Parathyroid adenoma (tissue), 2 donors: ENCODE results near the gene THAP7.

Source experiments
- H2AFZ ChIP-seq: fragments of 300-600 bp; sonication (generic); one replicate; pipeline ENCODE4 v1.7.0; 2017; ENCODE audit warnings: antibody characterized with exemption, mild to moderate bottlenecking
- H3K27ac ChIP-seq: fragments of 300-600 bp; sonication (generic); one replicate; pipeline ENCODE4 v1.7.0; 2017
- H3K27me3 ChIP-seq: fragments of 300-600 bp; sonication (generic); one replicate; pipeline ENCODE4 v1.7.0; 2017; ENCODE audit warnings: low read length; ENCODE audit not compliant: control insufficient read depth, insufficient read depth
- H3K36me3 ChIP-seq: fragments of 300-600 bp; sonication (generic); one replicate; pipeline ENCODE4 v1.7.0; 2017; ENCODE audit warnings: low read length; ENCODE audit not compliant: control insufficient read depth, insufficient read depth
- H3K4me1 ChIP-seq: fragments of 300-600 bp; sonication (generic); one replicate; pipeline ENCODE4 v1.7.0; 2017; ENCODE audit warnings: control low read depth
- H3K4me2 ChIP-seq: fragments of 300-600 bp; sonication (generic); one replicate; pipeline ENCODE4 v1.7.0; 2017; ENCODE audit warnings: low read length
- H3K4me3 ChIP-seq: fragments of 300-600 bp; sonication (generic); one replicate; pipeline ENCODE4 v1.7.0; 2017; ENCODE audit warnings: low read depth, low read length
- H3K79me2 ChIP-seq: fragments of 300-600 bp; sonication (generic); one replicate; pipeline ENCODE4 v1.7.0; 2017; ENCODE audit warnings: control low read depth
- H3K9ac ChIP-seq: fragments of 300-600 bp; sonication (generic); one replicate; pipeline ENCODE4 v1.7.0; 2017; ENCODE audit warnings: mild to moderate bottlenecking
- H3K9me3 ChIP-seq: fragments of 300-600 bp; sonication (generic); one replicate; pipeline ENCODE4 v1.7.0; 2017; ENCODE audit warnings: low read length; ENCODE audit not compliant: control insufficient read depth
- TF ChIP-seq, protein P1 (sequence below): fragments of 300-600 bp; sonication (generic); IDR thresholded peaks from one replicate; pipeline ENCODE4 v1.7.0; 2017; ENCODE audit warnings: antibody characterized with exemption, mild to moderate bottlenecking
- donor health status: primary hyperparathyroidism.

Gene THAP7

DNA sequence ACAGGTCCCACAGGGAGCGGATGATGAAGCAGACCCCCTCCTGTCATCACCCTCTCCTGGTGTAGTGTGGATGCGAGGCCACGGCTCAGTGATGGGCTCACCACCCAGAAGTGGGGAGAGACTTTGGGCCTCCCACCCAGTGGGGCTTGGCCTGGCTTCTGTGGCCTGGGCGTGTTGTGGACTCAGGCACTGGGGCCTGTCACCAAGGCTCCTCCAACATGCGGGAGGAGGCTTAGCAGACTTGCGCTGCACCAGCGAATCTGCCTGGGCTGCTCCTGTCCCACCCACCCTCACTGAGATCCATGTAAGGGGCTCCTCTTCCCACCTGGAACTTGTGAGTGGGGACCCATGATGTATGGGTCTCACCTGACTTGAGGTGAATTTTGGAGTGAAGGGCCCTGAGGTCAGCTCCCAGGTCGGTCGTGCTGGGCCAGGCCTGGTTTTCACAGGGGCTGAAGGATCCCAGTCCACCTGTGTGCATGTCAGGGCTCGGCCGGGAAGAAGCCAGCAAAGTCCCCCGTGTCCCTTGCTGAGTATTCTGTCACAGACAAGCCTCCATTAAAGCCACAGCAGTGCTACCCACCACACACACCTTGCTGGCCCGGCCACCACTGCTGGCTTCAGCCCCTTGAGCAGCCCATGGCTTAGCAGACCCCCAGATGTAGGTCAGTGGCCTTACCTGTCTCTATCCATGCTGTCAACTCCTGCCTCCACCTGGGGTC lies 4.2 kb downstream of the THAP7 start:
- no peaks in the 10 kb centered on the region for H3K27me3 ChIP-seq
- no peaks in the 10 kb centered on the region for H3K9me3 ChIP-seq
- H3K27ac ChIP-seq: no peak overlapping the region
- TF ChIP-seq, protein P1, sequence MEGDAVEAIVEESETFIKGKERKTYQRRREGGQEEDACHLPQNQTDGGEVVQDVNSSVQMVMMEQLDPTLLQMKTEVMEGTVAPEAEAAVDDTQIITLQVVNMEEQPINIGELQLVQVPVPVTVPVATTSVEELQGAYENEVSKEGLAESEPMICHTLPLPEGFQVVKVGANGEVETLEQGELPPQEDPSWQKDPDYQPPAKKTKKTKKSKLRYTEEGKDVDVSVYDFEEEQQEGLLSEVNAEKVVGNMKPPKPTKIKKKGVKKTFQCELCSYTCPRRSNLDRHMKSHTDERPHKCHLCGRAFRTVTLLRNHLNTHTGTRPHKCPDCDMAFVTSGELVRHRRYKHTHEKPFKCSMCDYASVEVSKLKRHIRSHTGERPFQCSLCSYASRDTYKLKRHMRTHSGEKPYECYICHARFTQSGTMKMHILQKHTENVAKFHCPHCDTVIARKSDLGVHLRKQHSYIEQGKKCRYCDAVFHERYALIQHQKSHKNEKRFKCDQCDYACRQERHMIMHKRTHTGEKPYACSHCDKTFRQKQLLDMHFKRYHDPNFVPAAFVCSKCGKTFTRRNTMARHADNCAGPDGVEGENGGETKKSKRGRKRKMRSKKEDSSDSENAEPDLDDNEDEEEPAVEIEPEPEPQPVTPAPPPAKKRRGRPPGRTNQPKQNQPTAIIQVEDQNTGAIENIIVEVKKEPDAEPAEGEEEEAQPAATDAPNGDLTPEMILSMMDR: no peak
- H3K4me1 ChIP-seq: peaks cover 4% of the 10 kb centered on the region
- H3K36me3 ChIP-seq: no peaks in the 10 kb centered on the region
- no peak overlapping the region for H3K4me2 ChIP-seq
- H3K79me2 ChIP-seq: no peaks in the 10 kb centered on the region
- H3K4me3 ChIP-seq: no peak overlapping the region
- H3K9ac ChIP-seq: no peak overlapping the region
- no peak overlapping the region for H2AFZ ChIP-seq

DNA sequence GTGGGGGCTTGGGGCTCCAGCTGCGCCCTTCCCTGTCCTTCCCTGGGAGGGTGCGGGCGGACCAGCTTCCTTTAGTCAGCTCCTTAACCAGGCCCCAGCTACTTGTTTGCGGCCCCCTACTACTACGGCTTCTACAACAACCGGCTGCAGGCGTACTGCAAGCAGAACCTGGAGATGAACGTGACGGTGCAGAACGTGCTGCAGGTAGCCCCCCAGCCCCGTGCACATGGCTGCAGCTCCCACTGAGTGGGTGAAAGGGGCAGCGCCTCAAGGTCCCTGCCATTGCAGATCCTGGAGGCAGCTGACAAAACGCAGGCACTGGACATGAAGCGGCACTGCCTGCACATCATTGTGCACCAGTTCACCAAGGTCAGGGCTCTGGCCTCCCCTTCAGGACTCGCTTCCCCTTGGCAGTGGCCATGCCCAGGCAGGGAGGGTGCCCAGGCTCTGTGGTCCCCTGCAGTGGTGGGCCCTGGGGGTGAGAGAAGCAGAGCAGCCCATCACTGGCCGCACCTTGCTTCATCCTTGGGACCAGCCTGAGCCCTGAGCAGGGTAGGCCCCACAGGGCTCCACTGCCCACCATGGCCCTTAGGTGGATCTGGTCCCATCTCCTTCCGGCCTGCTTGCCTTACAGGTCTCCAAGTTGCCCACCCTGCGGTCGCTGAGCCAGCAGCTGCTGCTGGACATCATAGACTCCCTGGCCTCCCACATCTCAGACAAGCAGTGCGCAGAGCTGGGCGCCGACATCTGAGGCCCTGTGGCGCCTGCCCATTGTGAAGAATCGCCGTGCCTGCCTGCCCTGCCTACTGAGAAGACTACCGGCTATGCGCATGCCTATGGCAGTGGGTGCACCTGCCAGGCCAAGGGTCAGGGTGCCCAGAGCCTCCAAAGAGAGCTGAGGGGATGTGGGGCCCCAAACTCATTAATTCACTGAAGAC lies 5.1 kb downstream of the THAP7 start:
- Histone ChIP-seq H3K9ac (no peak overlapping the region), H3K4me2 (no peak overlapping the region), H3K27me3 (no peaks in the 10 kb centered on the region), H3K79me2 (no peaks in the 10 kb centered on the region), H3K4me3 (no peak overlapping the region), H3K27ac (no peak overlapping the region), H3K36me3 (no peaks in the 10 kb centered on the region), H3K4me1 (peaks cover 4% of the 10 kb centered on the region), H2AFZ (no peak overlapping the region), H3K9me3 (no peaks in the 10 kb centered on the region)
- TF ChIP-seq, protein P1: no peak

DNA sequence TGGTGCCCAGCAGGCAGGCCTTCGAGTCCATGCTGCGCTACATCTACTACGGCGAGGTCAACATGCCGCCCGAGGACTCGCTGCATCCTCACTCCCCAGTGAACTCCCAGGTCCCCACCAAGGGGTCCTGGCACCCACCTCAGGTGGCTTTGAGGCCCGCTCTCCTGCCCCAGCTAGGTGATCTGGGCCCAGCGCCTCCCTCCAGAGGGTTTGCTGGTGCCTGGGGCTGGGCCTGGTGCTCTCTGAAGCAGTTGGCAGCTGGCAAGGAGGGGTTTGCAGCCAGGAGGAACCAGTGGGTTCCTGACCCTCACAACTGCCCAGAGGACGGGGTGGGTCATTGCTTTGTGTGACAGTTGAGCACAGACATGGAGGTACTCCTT lies 5.9 kb downstream of the THAP7 start:
- no peaks in the 10 kb centered on the region for H3K79me2 ChIP-seq
- H2AFZ ChIP-seq: no peak overlapping the region
- H3K4me2 ChIP-seq: no peak overlapping the region
- TF ChIP-seq, protein P1: no peak
- no peaks in the 10 kb centered on the region for H3K9me3 ChIP-seq
- no peaks in the 10 kb centered on the region for H3K36me3 ChIP-seq
- no peaks in the 10 kb centered on the region for H3K27me3 ChIP-seq
- no peak overlapping the region for H3K4me3 ChIP-seq
- H3K9ac ChIP-seq: no peak overlapping the region
- no peak overlapping the region for H3K27ac ChIP-seq
- peaks cover 4% of the 10 kb centered on the region for H3K4me1 ChIP-seq

DNA sequence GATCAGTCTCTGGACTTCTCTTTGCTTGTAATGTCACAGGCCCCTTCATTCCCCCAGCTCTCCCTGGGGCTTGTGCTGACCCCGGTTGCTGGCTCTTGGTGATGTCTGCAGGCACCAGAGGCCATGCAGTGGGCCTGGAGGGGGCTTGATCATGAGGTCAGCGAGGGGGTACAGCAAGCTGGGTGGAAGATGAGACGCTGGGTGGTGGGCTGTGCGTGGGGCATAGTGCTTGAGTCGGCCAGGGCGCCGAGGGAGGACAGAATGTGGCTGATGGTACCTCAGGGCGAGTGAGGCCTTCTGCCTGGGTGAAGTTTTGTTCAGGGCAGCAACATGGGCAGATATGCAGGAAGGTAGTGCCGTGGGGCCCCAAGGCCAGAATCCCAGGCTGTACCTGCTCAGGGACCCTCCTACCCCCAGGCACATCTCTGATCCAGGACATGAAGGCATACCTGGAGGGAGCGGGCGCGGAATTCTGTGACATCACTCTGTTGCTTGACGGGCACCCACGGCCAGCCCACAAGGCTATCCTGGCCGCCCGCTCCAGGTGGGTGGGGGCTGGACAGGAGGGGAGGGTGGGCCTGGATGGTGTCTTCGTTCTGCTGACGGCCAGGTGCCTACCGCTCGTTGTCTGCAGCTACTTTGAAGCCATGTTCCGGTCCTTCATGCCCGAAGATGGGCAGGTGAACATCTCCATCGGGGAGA lies 6.4 kb downstream of the THAP7 start:
- no peak overlapping the region for H3K4me2 ChIP-seq
- H3K9me3 ChIP-seq: no peaks in the 10 kb centered on the region
- no peak overlapping the region for H2AFZ ChIP-seq
- H3K36me3 ChIP-seq: no peaks in the 10 kb centered on the region
- no peak overlapping the region for H3K4me3 ChIP-seq
- H3K79me2 ChIP-seq: no peaks in the 10 kb centered on the region
- H3K27me3 ChIP-seq: no peaks in the 10 kb centered on the region
- TF ChIP-seq, protein P1: no peak
- H3K4me1 ChIP-seq: peaks cover 2% of the 10 kb centered on the region
- no peak overlapping the region for H3K27ac ChIP-seq
- H3K9ac ChIP-seq: no peak overlapping the region
